Spleen (tissue), 7 donors: ENCODE results near the gene DUSP22.

Experiments used
- CTCF ChIP-seq, 11 experiments: fragments of 200-600 bp in 7 of 11; fragments of 450-650 bp in 4 of 11; sonication (generic) in 4 of 11; IDR thresholded peaks in 8 of 11; conservative IDR thresholded peaks in 3 of 11; 1 replicate in 7 of 11; 2 replicates in 4 of 11; pipeline versions ENCODE4 v1.4.0 to v1.8.0; 2016 to 2021; ENCODE audit warnings: antibody characterized with exemption in 11 of 11, inconsistent platforms in 4 of 11, mild to moderate bottlenecking in 1 of 11
- POLR2A ChIP-seq, 3 donors: fragments of 450-650 bp; IDR thresholded peaks; one replicate each; pipeline ENCODE4 v1.5.1; 2017; ENCODE audit warnings: antibody characterized with exemption in 3 of 3, mild to moderate bottlenecking in 1 of 3
- POLR2AphosphoS5 ChIP-seq, 3 donors: sonication (generic); formaldehyde crosslinking; IDR thresholded peaks; one replicate each; pipeline ENCODE4 v1.5.1; 2017; ENCODE audit warnings: antibody characterized with exemption in 3 of 3
- donor health status: DM: no; HTN: no; CAD: no; lungs with moderate emphysema.
- donor health status: DM: no; HTN: no; CAD: no.
- donor health status: DM: no; HTN: no; CAD: no.

GRCh38 chr6:282867-283416, 9.3 kb upstream of the DUSP22 start:
- TF ChIP-seq CTCF (IDR thresholded peaks at IDR 0.05 in 8 of 11, conservative IDR thresholded peaks at IDR 0.05 in 3 of 11) (no peak), POLR2A (IDR thresholded peaks at IDR 0.05) (no peak), POLR2AphosphoS5 (IDR thresholded peaks at IDR 0.05) (no peak)
